HCT116 (cell line): Measurements from ENCODE around the gene DCBLD2. TPM values are rescaled to one million over a fixed set of nuclear protein-coding genes. Genes with fewer than 3 reads are reported as not detected.

ENCODE experiments used
- ATAC-seq: fragments of 200-7000 bp; cut with Tn5 transposase; 2 replicates; pipeline ENCODE4 v1.9.1; 2020; ENCODE audit warnings: mild to moderate bottlenecking, moderate library complexity
- BruUV-seq: library from RNA; stranded (reverse); fragments of 400-500 nt; replicated peaks from 2 replicates; lab custom pipeline; 2021; lab: Mats Ljungman, UMichigan
- CTCF ChIA-PET: fragments of 300-600 bp; sonication (Branson Sonifier 250); formaldehyde crosslinking; loops from one replicate; lab custom pipeline; 2021; ENCODE audit warnings: antibody characterized with exemption; lab: Charles Lee
- POLR2A ChIA-PET: fragments of 300-600, 350-600 bp; sonication (Branson Sonifier 250); formaldehyde crosslinking; loops from one replicate; lab custom pipeline; 2021; ENCODE audit warnings: antibody characterized with exemption; lab: Charles Lee
- RAD21 ChIA-PET, 2 experiments: fragments of 300-600 bp; sonication (Branson Sonifier 250); formaldehyde crosslinking; loops; one replicate each; lab custom pipeline; 2023; ENCODE audit warnings: low total read pairs in 2 of 2; ENCODE audit not compliant: uncharacterized antibody in 2 of 2, unreplicated experiment in 2 of 2, low non-redundant PET in 1 of 2; lab: Charles Lee
- DNase-seq: peaks from one replicate; pipeline ENCODE4 v3.0.0-alpha.2; 2010; ENCODE audit warnings: low read depth, low spot score
- H2AFZ ChIP-seq: fragments of 200-600 bp; shearing (Covaris generic), sonication (generic); 2 replicates; pipeline ENCODE4 v1.6.1; 2017; ENCODE audit warnings: low read depth, mixed run types, mixed read lengths, antibody characterized with exemption, low read length; ENCODE audit not compliant: poor library complexity, severe bottlenecking
- H3K27ac ChIP-seq: 2 replicates; pipeline ENCODE4 v1.5.1; 2012; ENCODE audit warnings: low read depth, low read length
- H3K27me3 ChIP-seq: fragments of 200-600 bp; sonication (generic); 2 replicates; pipeline ENCODE4 v1.6.1; 2016; ENCODE audit warnings: mixed run types, low read length, mixed read lengths; ENCODE audit not compliant: insufficient read depth
- H3K36me3 ChIP-seq, 2 experiments: fragments of 200-500 bp in 1 of 2; fragments of 200-600 bp in 1 of 2; sonication (Bioruptor generic) in 1 of 2; sonication (generic) in 1 of 2; 2 replicates each; pipeline versions ENCODE4 v1.5.1 to v1.6.1; 2014 to 2016; ENCODE audit warnings: low read length in 2 of 2, inconsistent platforms in 1 of 2, mixed read lengths in 1 of 2, mixed run types in 1 of 2; ENCODE audit not compliant: insufficient read depth in 2 of 2, control insufficient read depth in 1 of 2
- H3K4me1 ChIP-seq, 2 experiments: fragments of 200-600 bp in 1 of 2; sonication (generic) in 1 of 2; 2 replicates each; pipeline versions ENCODE4 v1.5.1 to v1.6.1; 2012 to 2017; ENCODE audit warnings: low read length in 2 of 2, inconsistent platforms in 1 of 2, mild to moderate bottlenecking in 1 of 2, mixed read lengths in 1 of 2, mixed run types in 1 of 2, moderate library complexity in 1 of 2; ENCODE audit not compliant: insufficient read depth in 2 of 2, control insufficient read depth in 1 of 2
- H3K4me2 ChIP-seq: fragments of 200-600 bp; sonication (generic); 2 replicates; pipeline ENCODE4 v1.6.1; 2017; ENCODE audit warnings: mixed run types, low read length, mixed read lengths
- H3K4me3 ChIP-seq, 2 experiments: fragments of 200-600 bp in 1 of 2; sonication (generic) in 1 of 2; replicated peaks in 1 of 2; 2 replicates each; pipeline ENCODE4 v1.5.1; 2011 to 2016; ENCODE audit warnings: low read length in 2 of 2, control low read depth in 1 of 2, low read depth in 1 of 2, mild to moderate bottlenecking in 1 of 2, mixed read lengths in 1 of 2, mixed run types in 1 of 2
- H3K79me2 ChIP-seq: fragments of 200-600 bp; sonication (generic); 2 replicates; pipeline ENCODE4 v1.6.1; 2017; ENCODE audit warnings: mild to moderate bottlenecking, mixed run types, low read length, moderate library complexity, mixed read lengths; ENCODE audit not compliant: insufficient read depth
- H3K9ac ChIP-seq: fragments of 200-600 bp; sonication (generic); 2 replicates; pipeline ENCODE4 v1.6.1; 2016; ENCODE audit warnings: low read length, mixed read lengths
- H3K9me2 ChIP-seq: fragments of 200-600 bp; sonication (generic), shearing (Covaris generic); 2 replicates; pipeline ENCODE4 v1.6.1; 2017; ENCODE audit warnings: mixed run types, mild to moderate bottlenecking, moderate library complexity; ENCODE audit not compliant: insufficient read depth
- H3K9me3 ChIP-seq, 2 experiments: fragments of 200-500 bp in 1 of 2; fragments of 200-600 bp in 1 of 2; sonication (Bioruptor generic) in 1 of 2; sonication (generic) in 1 of 2; 2 replicates each; pipeline ENCODE4 v1.6.1; 2014 to 2017; ENCODE audit warnings: low read length in 2 of 2, mixed read lengths in 2 of 2, inconsistent platforms in 1 of 2, low read depth in 1 of 2, mild to moderate bottlenecking in 1 of 2, mixed run types in 1 of 2, moderate library complexity in 1 of 2; ENCODE audit not compliant: control insufficient read depth in 1 of 2, insufficient read depth in 1 of 2
- H4K20me1 ChIP-seq: fragments of 200-600 bp; sonication (generic), shearing (Covaris generic); 2 replicates; pipeline ENCODE4 v1.6.1; 2017; ENCODE audit warnings: mixed run types, mild to moderate bottlenecking, moderate library complexity; ENCODE audit not compliant: insufficient read depth
- CEBPB ChIP-seq: IDR thresholded peaks from 2 replicates; pipeline ENCODE4 v1.6.1; 2012; ENCODE audit warnings: low read depth
- EGR1 ChIP-seq: IDR thresholded peaks from 2 replicates; pipeline ENCODE4 v1.6.1; 2012; ENCODE audit warnings: low read depth
- ELF1 ChIP-seq: IDR thresholded peaks from 2 replicates; pipeline ENCODE4 v1.6.1; 2012; ENCODE audit warnings: low read depth, borderline replicate concordance
- EZH2 ChIP-seq: fragments of 200-600 bp; sonication (generic); IDR thresholded peaks from 2 replicates; pipeline ENCODE4 v1.6.1; 2017; ENCODE audit warnings: antibody characterized with exemption, mixed run types
- EZH2phosphoT487 ChIP-seq: fragments of 200-600 bp; IDR thresholded peaks from 2 replicates; pipeline ENCODE4 v1.6.1; 2018; ENCODE audit warnings: antibody characterized with exemption, borderline replicate concordance
- FOSL1 ChIP-seq: IDR thresholded peaks from 2 replicates; pipeline ENCODE4 v1.6.1; 2012; ENCODE audit warnings: low read depth
- JUND ChIP-seq: IDR thresholded peaks from 2 replicates; pipeline ENCODE4 v1.6.1; 2012
- SRF ChIP-seq: IDR thresholded peaks from 2 replicates; pipeline ENCODE4 v1.6.1; 2012; ENCODE audit warnings: low read depth
- YY1 ChIP-seq: IDR thresholded peaks from 2 replicates; pipeline ENCODE4 v1.6.1; 2011; ENCODE audit warnings: low read length, low read depth, moderate library complexity, mild to moderate bottlenecking; ENCODE audit not compliant: insufficient replicate concordance; ENCODE audit errors: extremely low read depth
- ZFX ChIP-seq: fragments of 450-650 bp; IDR thresholded peaks from 2 replicates; pipeline ENCODE4 v1.6.1; 2017
- intact Hi-C: fragments of 100-400 bp; cut with micrococcal nuclease; formaldehyde crosslinking; loops from 2 replicates; pipeline ENCODE4 v1.10.0; 2022
- total RNA-seq: library from RNA; stranded (reverse); gene quantifications from one replicate; pipeline ENCODE4 v1.2.1, GENCODE V29; 2021; ENCODE audit not compliant: unreplicated experiment
- TF ChIP-seq, protein P1 (sequence below): IDR thresholded peaks from 2 replicates; pipeline ENCODE4 v1.6.1; 2011; ENCODE audit warnings: mild to moderate bottlenecking, low read length, moderate library complexity; ENCODE audit not compliant: insufficient replicate concordance; ENCODE audit errors: extremely low read depth
- TF ChIP-seq, protein P2 (sequence below): IDR thresholded peaks from 2 replicates; pipeline ENCODE4 v1.6.1; 2012; ENCODE audit warnings: low read depth
- TF ChIP-seq, protein P3 (sequence below): IDR thresholded peaks from 2 replicates; pipeline ENCODE4 v1.6.1; 2012

DCBLD2 gene
- total RNA-seq, 1 experiment from 2014 or later: 532 TPM

DNA sequence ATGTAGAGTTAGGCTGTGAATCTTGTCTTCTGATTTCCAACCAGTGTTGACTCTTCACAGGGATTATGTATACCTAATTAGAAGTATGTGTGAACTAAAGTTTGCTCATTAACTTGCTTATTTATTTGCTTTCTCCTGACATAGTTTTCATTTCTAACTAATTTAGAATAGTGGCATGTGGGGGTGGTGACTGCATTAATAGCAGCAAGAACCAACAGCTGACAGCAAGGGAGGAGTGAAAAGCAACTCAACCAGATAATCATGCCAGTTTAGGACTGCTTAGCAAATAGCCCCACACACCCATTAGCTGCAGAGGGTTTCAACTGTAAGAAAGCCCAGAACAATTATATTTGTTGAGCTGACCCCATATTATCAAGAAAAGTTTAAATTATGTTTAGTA, 134.6 kb downstream of the DCBLD2 start:
- Histone ChIP-seq H2AFZ (no peak overlapping the region), H3K4me1 (no peaks in the 10 kb centered on the region), H4K20me1 (no peaks in the 10 kb centered on the region), H3K36me3 (no peaks in the 10 kb centered on the region), H3K9ac (no peak overlapping the region), H3K27ac (no peak overlapping the region), H3K27me3 (no peaks in the 10 kb centered on the region), H3K9me3 (no peaks in the 10 kb centered on the region), H3K4me3 (no peak overlapping the region), H3K79me2 (no peaks in the 10 kb centered on the region), H3K4me2 (no peak overlapping the region), H3K9me2 (no peaks in the 10 kb centered on the region)
- RAD21 ChIA-PET: no interaction called here
- ATAC-seq (no peak), DNase-seq (no peak)
- POLR2A ChIA-PET: no interaction called here
- intact Hi-C loops: no loop called here
- no TSS peak for BruUV-seq
- CTCF ChIA-PET: no interaction called here
- TF ChIP-seq CEBPB (no peak), YY1 (no peak), EGR1 (no peak), ELF1 (no peak), SRF (no peak), ZFX (no peak), JUND (no peak), FOSL1 (no peak), EZH2 (no peak), EZH2phosphoT487 (no peak)
- TF ChIP-seq, protein P1, sequence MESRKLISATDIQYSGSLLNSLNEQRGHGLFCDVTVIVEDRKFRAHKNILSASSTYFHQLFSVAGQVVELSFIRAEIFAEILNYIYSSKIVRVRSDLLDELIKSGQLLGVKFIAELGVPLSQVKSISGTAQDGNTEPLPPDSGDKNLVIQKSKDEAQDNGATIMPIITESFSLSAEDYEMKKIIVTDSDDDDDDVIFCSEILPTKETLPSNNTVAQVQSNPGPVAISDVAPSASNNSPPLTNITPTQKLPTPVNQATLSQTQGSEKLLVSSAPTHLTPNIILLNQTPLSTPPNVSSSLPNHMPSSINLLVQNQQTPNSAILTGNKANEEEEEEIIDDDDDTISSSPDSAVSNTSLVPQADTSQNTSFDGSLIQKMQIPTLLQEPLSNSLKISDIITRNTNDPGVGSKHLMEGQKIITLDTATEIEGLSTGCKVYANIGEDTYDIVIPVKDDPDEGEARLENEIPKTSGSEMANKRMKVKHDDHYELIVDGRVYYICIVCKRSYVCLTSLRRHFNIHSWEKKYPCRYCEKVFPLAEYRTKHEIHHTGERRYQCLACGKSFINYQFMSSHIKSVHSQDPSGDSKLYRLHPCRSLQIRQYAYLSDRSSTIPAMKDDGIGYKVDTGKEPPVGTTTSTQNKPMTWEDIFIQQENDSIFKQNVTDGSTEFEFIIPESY: no peak
- TF ChIP-seq, protein P2, sequence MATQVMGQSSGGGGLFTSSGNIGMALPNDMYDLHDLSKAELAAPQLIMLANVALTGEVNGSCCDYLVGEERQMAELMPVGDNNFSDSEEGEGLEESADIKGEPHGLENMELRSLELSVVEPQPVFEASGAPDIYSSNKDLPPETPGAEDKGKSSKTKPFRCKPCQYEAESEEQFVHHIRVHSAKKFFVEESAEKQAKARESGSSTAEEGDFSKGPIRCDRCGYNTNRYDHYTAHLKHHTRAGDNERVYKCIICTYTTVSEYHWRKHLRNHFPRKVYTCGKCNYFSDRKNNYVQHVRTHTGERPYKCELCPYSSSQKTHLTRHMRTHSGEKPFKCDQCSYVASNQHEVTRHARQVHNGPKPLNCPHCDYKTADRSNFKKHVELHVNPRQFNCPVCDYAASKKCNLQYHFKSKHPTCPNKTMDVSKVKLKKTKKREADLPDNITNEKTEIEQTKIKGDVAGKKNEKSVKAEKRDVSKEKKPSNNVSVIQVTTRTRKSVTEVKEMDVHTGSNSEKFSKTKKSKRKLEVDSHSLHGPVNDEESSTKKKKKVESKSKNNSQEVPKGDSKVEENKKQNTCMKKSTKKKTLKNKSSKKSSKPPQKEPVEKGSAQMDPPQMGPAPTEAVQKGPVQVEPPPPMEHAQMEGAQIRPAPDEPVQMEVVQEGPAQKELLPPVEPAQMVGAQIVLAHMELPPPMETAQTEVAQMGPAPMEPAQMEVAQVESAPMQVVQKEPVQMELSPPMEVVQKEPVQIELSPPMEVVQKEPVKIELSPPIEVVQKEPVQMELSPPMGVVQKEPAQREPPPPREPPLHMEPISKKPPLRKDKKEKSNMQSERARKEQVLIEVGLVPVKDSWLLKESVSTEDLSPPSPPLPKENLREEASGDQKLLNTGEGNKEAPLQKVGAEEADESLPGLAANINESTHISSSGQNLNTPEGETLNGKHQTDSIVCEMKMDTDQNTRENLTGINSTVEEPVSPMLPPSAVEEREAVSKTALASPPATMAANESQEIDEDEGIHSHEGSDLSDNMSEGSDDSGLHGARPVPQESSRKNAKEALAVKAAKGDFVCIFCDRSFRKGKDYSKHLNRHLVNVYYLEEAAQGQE: no peak
- TF ChIP-seq, protein P3, sequence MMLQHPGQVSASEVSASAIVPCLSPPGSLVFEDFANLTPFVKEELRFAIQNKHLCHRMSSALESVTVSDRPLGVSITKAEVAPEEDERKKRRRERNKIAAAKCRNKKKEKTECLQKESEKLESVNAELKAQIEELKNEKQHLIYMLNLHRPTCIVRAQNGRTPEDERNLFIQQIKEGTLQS: no peak
